CD8-positive, alpha-beta memory T cell (primary cell): ENCODE data around the gene MAN2A1. TPM values are rescaled to one million over a fixed set of nuclear protein-coding genes. Genes with fewer than 3 reads are reported as not detected.
A peak's percentile ranks its signal among the peaks of the same experiment; 100 is the strongest.
"Not testable (repeated sequence)": the region's sequence is repeated elsewhere in the genome, so short reads cannot be mapped to it uniquely, and the experiment has no call there.

Experiments used
- CTCF ChIA-PET: fragments of 350-600 bp; sonication (Branson Sonifier 250); formaldehyde crosslinking; loops from one replicate; lab custom pipeline; 2021; ENCODE audit warnings: antibody characterized with exemption; lab: Charles Lee
- POLR2A ChIA-PET: fragments of 350-600 bp; sonication (Branson Sonifier 250); formaldehyde crosslinking; loops from one replicate; lab custom pipeline; 2021; ENCODE audit warnings: antibody characterized with exemption; lab: Charles Lee
- DNase-seq, 5 donors: peaks; one replicate each; pipeline versions ENCODE4 v3.0.0 to v3.0.0-alpha.2; 2020 to 2022; ENCODE audit warnings: mixed read lengths in 1 of 5
- H3K27ac ChIP-seq: one replicate; pipeline ENCODE4 v1.7.0; 2013; ENCODE audit warnings: low read depth, mild to moderate bottlenecking, low read length, moderate library complexity
- H3K27me3 ChIP-seq: 2 replicates; pipeline ENCODE4 v1.7.0; 2013; ENCODE audit warnings: low read length, mild to moderate bottlenecking; ENCODE audit not compliant: insufficient read depth, poor library complexity, severe bottlenecking
- H3K36me3 ChIP-seq: 2 replicates; pipeline ENCODE4 v1.7.0; 2013; ENCODE audit warnings: mild to moderate bottlenecking, low read length, moderate library complexity; ENCODE audit not compliant: insufficient read depth
- H3K4me1 ChIP-seq: 2 replicates; pipeline ENCODE4 v1.7.0; 2013; ENCODE audit warnings: mild to moderate bottlenecking, low read length, moderate library complexity; ENCODE audit not compliant: insufficient read depth
- H3K4me3 ChIP-seq: 2 replicates; pipeline ENCODE4 v1.7.0; 2013; ENCODE audit warnings: mild to moderate bottlenecking, low read length
- H3K9me3 ChIP-seq: 2 replicates; pipeline ENCODE4 v1.7.0; 2013; ENCODE audit warnings: mild to moderate bottlenecking, low read length
- H3K27ac Mint-ChIP-seq, 8 donors: one replicate each; pipeline ENCODE4 v1.8.0; 2020 to 2021; ENCODE audit warnings: mixed read lengths in 8 of 8, mild to moderate bottlenecking in 6 of 8, inconsistent platforms in 3 of 8, moderate library complexity in 3 of 8
- H3K27me3 Mint-ChIP-seq, 2 donors: one replicate each; pipeline ENCODE4 v1.8.0; 2020 to 2021; ENCODE audit warnings: mixed read lengths in 2 of 2, mild to moderate bottlenecking in 1 of 2, moderate library complexity in 1 of 2
- H3K36me3 Mint-ChIP-seq, 3 donors: one replicate each; pipeline ENCODE4 v1.8.0; 2020 to 2021; ENCODE audit warnings: mixed read lengths in 3 of 3, inconsistent platforms in 1 of 3, mild to moderate bottlenecking in 1 of 3
- H3K4me1 Mint-ChIP-seq, 3 donors: one replicate each; pipeline ENCODE4 v1.8.0; 2020 to 2021; ENCODE audit warnings: mixed read lengths in 3 of 3, inconsistent platforms in 1 of 3, mild to moderate bottlenecking in 1 of 3
- H3K4me3 Mint-ChIP-seq, 7 donors: one replicate each; pipeline ENCODE4 v1.8.0; 2020 to 2021; ENCODE audit warnings: mixed read lengths in 7 of 7, mild to moderate bottlenecking in 6 of 7, moderate library complexity in 4 of 7, inconsistent platforms in 2 of 7
- H3K9me3 Mint-ChIP-seq, 5 donors: one replicate each; pipeline ENCODE4 v1.8.0; 2020 to 2022; ENCODE audit warnings: mixed read lengths in 5 of 5, mild to moderate bottlenecking in 3 of 5, moderate library complexity in 2 of 5, inconsistent platforms in 1 of 5
- polyA plus RNA-seq: library from polyadenylated mRNA; unstranded; fragments of 300-500 nt; fragmentation: Illumina TruSeq; gene quantifications from one replicate; pipeline ENCODE4 v1.2.3, GENCODE V29; 2021
- total RNA-seq, 2 experiments: library from RNA; stranded (reverse); gene quantifications; one replicate each; pipeline ENCODE4 v1.2.3, GENCODE V29; 2021

Gene MAN2A1
- total and polyA plus RNA-seq, 3 experiments from 2014 or later: 28.1 to 30.8 (median 28.9) TPM

- ChIA-PET CTCF (no interaction called here), POLR2A (no interaction called here)
- no peak overlapping the region for H3K27ac ChIP-seq
- Mint-ChIP-seq H3K4me3 (no peak overlapping the region), H3K9me3 (no peaks in the 10 kb centered on the region), H3K27ac (no peak overlapping the region), H3K36me3 (no peaks in the 10 kb centered on the region), H3K4me1 (peaks cover 23 to 34% (median 23%) of the 10 kb centered on the region in 3 donors), H3K27me3 (no peaks in the 10 kb centered on the region)
- no peaks in the 10 kb centered on the region for H3K27me3 ChIP-seq
- no peak for DNase-seq
- H3K4me3 ChIP-seq: no peak overlapping the region
- no peaks in the 10 kb centered on the region for H3K36me3 ChIP-seq
- H3K4me1 ChIP-seq: peaks cover 29% of the 10 kb centered on the region
- no peaks in the 10 kb centered on the region for H3K9me3 ChIP-seq
These were observed 189.2 kb downstream of the MAN2A1 start for GRCh38 chr5:109878887-109879286.

GRCh38 chr5:109880907-109881685 is 191.4 kb downstream of the MAN2A1 start:
- no peak overlapping the region for H3K27ac ChIP-seq
- no peak overlapping the region for H3K4me3 ChIP-seq
- no peaks in the 10 kb centered on the region for H3K36me3 ChIP-seq
- H3K9me3 ChIP-seq: no peaks in the 10 kb centered on the region
- ChIA-PET CTCF (interaction anchor here (1.4 kb wide), 1 partner anchor 41 kb away, joined by 4 read pairs; no protein-coding TSS in a partner anchor), POLR2A (no interaction called here)
- no peaks in the 10 kb centered on the region for H3K9me3 Mint-ChIP-seq
- no peaks in the 10 kb centered on the region for H3K27me3 Mint-ChIP-seq
- no peak for DNase-seq
- H3K4me1 Mint-ChIP-seq: peaks cover 16 to 22% (median 18%) of the 10 kb centered on the region in 3 donors
- no peaks in the 10 kb centered on the region for H3K36me3 Mint-ChIP-seq
- H3K27me3 ChIP-seq: no peaks in the 10 kb centered on the region
- H3K4me3 Mint-ChIP-seq: no peak overlapping the region
- H3K27ac Mint-ChIP-seq: no peak overlapping the region
- H3K4me1 ChIP-seq: peaks cover 17% of the 10 kb centered on the region

GRCh38 chr5:109882546-109882945 is 192.8 kb downstream of the MAN2A1 start:
- Mint-ChIP-seq H3K27ac (peak overlapping the region in 1 of 8 donors; percentile 25), H3K36me3 (no peaks in the 10 kb centered on the region), H3K27me3 (no peaks in the 10 kb centered on the region), H3K4me1 (peaks cover 12 to 15% (median 15%) of the 10 kb centered on the region in 3 donors), H3K9me3 (no peaks in the 10 kb centered on the region), H3K4me3 (no peak overlapping the region)
- ChIA-PET POLR2A (no interaction called here), CTCF (interaction anchor here (1.0 kb wide), 1 partner anchor 13 kb away, joined by 3 read pairs; no protein-coding TSS in a partner anchor)
- Histone ChIP-seq H3K4me3 (no peak overlapping the region), H3K27me3 (no peaks in the 10 kb centered on the region), H3K4me1 (peaks cover 7% of the 10 kb centered on the region), H3K9me3 (no peaks in the 10 kb centered on the region), H3K36me3 (no peaks in the 10 kb centered on the region), H3K27ac (no peak overlapping the region)
- DNase-seq: no peak

- H3K27ac ChIP-seq: no peak overlapping the region
- H3K9me3 ChIP-seq: no peaks in the 10 kb centered on the region
- H3K27me3 Mint-ChIP-seq: no peaks in the 10 kb centered on the region
- no peak overlapping the region for H3K27ac Mint-ChIP-seq
- DNase-seq: no peak
- no peak overlapping the region for H3K4me3 Mint-ChIP-seq
- CTCF ChIA-PET: no interaction called here
- H3K9me3 Mint-ChIP-seq: no peaks in the 10 kb centered on the region
- peaks cover 12 to 15% (median 15%) of the 10 kb centered on the region in 3 donors for H3K4me1 Mint-ChIP-seq
- H3K4me1 ChIP-seq: peaks cover 7% of the 10 kb centered on the region
- no peaks in the 10 kb centered on the region for H3K36me3 ChIP-seq
- H3K36me3 Mint-ChIP-seq: no peaks in the 10 kb centered on the region
- POLR2A ChIA-PET: no interaction called here
- no peaks in the 10 kb centered on the region for H3K27me3 ChIP-seq
- no peak overlapping the region for H3K4me3 ChIP-seq
These were observed 194.9 kb downstream of the MAN2A1 start for GRCh38 chr5:109884676-109885075.

GRCh38 chr5:109885205-109885604 is 195.5 kb downstream of the MAN2A1 start:
- no peaks in the 10 kb centered on the region for H3K36me3 ChIP-seq
- Mint-ChIP-seq H3K27me3 (no peaks in the 10 kb centered on the region), H3K4me1 (peaks cover 12 to 15% (median 15%) of the 10 kb centered on the region in 3 donors), H3K4me3 (no peak overlapping the region), H3K9me3 (no peaks in the 10 kb centered on the region), H3K27ac (no peak overlapping the region), H3K36me3 (no peaks in the 10 kb centered on the region)
- no peaks in the 10 kb centered on the region for H3K9me3 ChIP-seq
- no peak overlapping the region for H3K27ac ChIP-seq
- DNase-seq: peak in 1 of 5 donors; percentile 44
- peaks cover 7% of the 10 kb centered on the region for H3K4me1 ChIP-seq
- CTCF ChIA-PET: no interaction called here
- no peak overlapping the region for H3K4me3 ChIP-seq
- POLR2A ChIA-PET: no interaction called here
- H3K27me3 ChIP-seq: no peaks in the 10 kb centered on the region

GRCh38 chr5:109888989-109889388 is 199.3 kb downstream of the MAN2A1 start:
- no peak overlapping the region for H3K4me3 ChIP-seq
- Mint-ChIP-seq H3K4me3 (no peak overlapping the region), H3K9me3 (peaks cover 0 to 3% (median 2%) of the 10 kb centered on the region in 5 donors), H3K27ac (no peak overlapping the region), H3K36me3 (peaks cover 0 to 4% (median 2%) of the 10 kb centered on the region in 3 donors), H3K4me1 (no peaks in the 10 kb centered on the region), H3K27me3 (no peaks in the 10 kb centered on the region)
- POLR2A ChIA-PET: no interaction called here
- CTCF ChIA-PET: interaction anchor here (1.7 kb wide), 1 partner anchor 23 kb away, joined by 3 read pairs; no protein-coding TSS in a partner anchor
- H3K9me3 ChIP-seq: no peaks in the 10 kb centered on the region
- H3K4me1 ChIP-seq: no peaks in the 10 kb centered on the region
- no peaks in the 10 kb centered on the region for H3K36me3 ChIP-seq
- H3K27ac ChIP-seq: no peak overlapping the region
- no peaks in the 10 kb centered on the region for H3K27me3 ChIP-seq
- no peak for DNase-seq

- H3K9me3 ChIP-seq, DNase-seq, H3K4me1 Mint-ChIP-seq, H3K27me3 ChIP-seq, H3K36me3 ChIP-seq, H3K4me3 Mint-ChIP-seq, CTCF ChIA-PET, POLR2A ChIA-PET, H3K9me3 Mint-ChIP-seq, H3K27ac ChIP-seq, H3K4me3 ChIP-seq, H3K27me3 Mint-ChIP-seq, H3K36me3 Mint-ChIP-seq, H3K4me1 ChIP-seq, H3K27ac Mint-ChIP-seq: not testable (repeated sequence)
These were observed 203.5 kb downstream of the MAN2A1 start for GRCh38 chr5:109893271-109893670.

- POLR2A ChIA-PET: no interaction called here
- Mint-ChIP-seq H3K4me3 (no peak overlapping the region), H3K27me3 (peaks cover 0 to 4% of the 10 kb centered on the region in 2 donors), H3K4me1 (peaks cover 0 to 4% (median 2%) of the 10 kb centered on the region in 3 donors), H3K36me3 (peaks cover 0 to 2% (median 0%) of the 10 kb centered on the region in 3 donors), H3K27ac (peak overlapping the region in 1 of 8 donors; percentile 0), H3K9me3 (peaks cover 0 to 2% (median 0%) of the 10 kb centered on the region in 5 donors)
- Histone ChIP-seq H3K27ac (no peak overlapping the region), H3K4me3 (no peak overlapping the region), H3K9me3 (no peaks in the 10 kb centered on the region), H3K27me3 (no peaks in the 10 kb centered on the region), H3K4me1 (no peaks in the 10 kb centered on the region), H3K36me3 (no peaks in the 10 kb centered on the region)
- DNase-seq: no peak
- CTCF ChIA-PET: no interaction called here
These were observed 208.8 kb downstream of the MAN2A1 start for GRCh38 chr5:109898269-109899162.
